ENCODE measurements around the gene AQP5. TPM values are rescaled to one million over a fixed set of nuclear protein-coding genes. Genes with fewer than 3 reads are reported as not detected.

Gene AQP5
- total RNA-seq, 2 experiments from 2014 or later: not detected

DNA sequence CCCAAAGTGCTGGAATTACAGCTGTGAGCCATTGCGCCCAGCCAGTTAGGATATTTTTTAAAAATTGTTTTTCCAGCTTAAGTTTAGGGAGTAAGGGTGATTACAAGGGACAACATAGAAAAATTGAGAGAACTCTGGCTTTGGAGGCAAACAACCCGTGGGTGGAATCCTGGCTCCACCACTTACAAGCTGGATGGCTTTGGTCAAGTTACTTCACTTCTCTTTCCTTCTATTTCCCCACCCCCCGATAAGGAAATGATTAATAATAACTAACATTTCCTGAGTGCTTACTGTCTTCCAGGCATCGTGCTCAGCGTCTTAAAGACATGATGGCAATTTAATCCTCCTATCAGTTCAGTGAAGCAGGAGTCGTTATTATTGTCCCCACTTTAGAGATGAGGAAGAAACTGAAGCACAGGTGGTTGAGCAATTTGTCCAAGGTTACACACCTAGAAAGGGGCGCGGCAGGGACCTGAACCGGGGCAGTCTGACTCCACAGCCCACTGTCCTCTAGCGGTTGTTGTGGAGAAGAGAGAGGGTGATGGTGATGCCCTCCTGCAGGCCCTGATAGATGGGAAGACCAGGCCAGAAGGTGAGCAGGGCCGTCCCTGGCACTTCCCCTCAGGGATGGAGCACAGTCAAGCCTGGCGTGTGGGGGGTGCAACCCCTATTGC is 41.3 kb upstream of the AQP5 start:
- Histone ChIP-seq H3K79me2 (ENCODE audit: insufficient read depth, low read depth, low read length) (no peaks in the 10 kb centered on the region), H3K9me2 (ENCODE audit: insufficient read depth, low read length) (no peaks in the 10 kb centered on the region), H3K27ac (ENCODE audit: low read depth, low read length, poor library complexity, severe bottlenecking) (no peak overlapping the region), H3K9me3 (ENCODE audit: low read length) (no peaks in the 10 kb centered on the region), H4K20me1 (ENCODE audit: insufficient read depth, low read length) (no peaks in the 10 kb centered on the region), H3K4me2 (ENCODE audit: low read length) (no peak overlapping the region), H3K4me3 (ENCODE audit: low read depth, low read length, poor library complexity, severe bottlenecking) (no peak overlapping the region), H2AFZ (ENCODE audit: low read length) (no peak overlapping the region), H3K4me1 (ENCODE audit: insufficient read depth, low read length, poor library complexity, severe bottlenecking) (no peaks in the 10 kb centered on the region), H3K36me3 (ENCODE audit: insufficient read depth, low read length) (no peaks in the 10 kb centered on the region)
- POLR2A ChIA-PET: no interaction called here
- TF ChIP-seq, protein P1, sequence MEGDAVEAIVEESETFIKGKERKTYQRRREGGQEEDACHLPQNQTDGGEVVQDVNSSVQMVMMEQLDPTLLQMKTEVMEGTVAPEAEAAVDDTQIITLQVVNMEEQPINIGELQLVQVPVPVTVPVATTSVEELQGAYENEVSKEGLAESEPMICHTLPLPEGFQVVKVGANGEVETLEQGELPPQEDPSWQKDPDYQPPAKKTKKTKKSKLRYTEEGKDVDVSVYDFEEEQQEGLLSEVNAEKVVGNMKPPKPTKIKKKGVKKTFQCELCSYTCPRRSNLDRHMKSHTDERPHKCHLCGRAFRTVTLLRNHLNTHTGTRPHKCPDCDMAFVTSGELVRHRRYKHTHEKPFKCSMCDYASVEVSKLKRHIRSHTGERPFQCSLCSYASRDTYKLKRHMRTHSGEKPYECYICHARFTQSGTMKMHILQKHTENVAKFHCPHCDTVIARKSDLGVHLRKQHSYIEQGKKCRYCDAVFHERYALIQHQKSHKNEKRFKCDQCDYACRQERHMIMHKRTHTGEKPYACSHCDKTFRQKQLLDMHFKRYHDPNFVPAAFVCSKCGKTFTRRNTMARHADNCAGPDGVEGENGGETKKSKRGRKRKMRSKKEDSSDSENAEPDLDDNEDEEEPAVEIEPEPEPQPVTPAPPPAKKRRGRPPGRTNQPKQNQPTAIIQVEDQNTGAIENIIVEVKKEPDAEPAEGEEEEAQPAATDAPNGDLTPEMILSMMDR (conservative IDR thresholded peaks at IDR 0.05; ENCODE audit: low read length): no peak
- no peak for TF ChIP-seq EZH2phosphoT487 (IDR thresholded peaks at IDR 0.05; ENCODE audit: borderline replicate concordance, low read depth, low read length)
- intact Hi-C loops (cut with micrococcal nuclease; ENCODE audit: unreplicated experiment): no loop called here
- BruUV-seq (replicated peaks): no TSS peak
- DNase-seq (ENCODE audit: low spot score): no peak
- CTCF ChIA-PET (ENCODE audit: unreplicated experiment): no interaction called here

DNA sequence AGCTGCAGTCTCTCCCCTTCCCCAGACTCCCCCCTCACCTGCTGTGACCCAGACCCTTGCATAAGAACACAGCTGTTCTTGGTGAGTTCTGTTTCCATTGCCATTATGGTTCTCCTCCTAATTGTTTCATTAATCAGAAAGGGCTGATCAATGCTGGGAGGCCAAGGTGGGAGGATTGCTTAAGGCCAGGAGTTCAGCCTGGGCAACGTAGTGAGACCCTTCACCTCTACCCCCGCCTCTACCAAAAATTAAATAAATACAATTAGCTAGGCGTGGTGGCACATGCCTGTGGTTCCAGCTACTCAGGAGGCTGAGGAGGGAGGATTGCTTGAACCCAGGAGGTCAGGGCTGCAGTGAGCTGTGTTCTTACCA is 40.8 kb upstream of the AQP5 start:
- TF ChIP-seq, protein P1 (conservative IDR thresholded peaks at IDR 0.05; ENCODE audit: low read length): no peak
- TF ChIP-seq EZH2phosphoT487 (IDR thresholded peaks at IDR 0.05; ENCODE audit: borderline replicate concordance, low read depth, low read length): no peak
- Histone ChIP-seq H3K4me1 (ENCODE audit: insufficient read depth, low read length, poor library complexity, severe bottlenecking) (no peaks in the 10 kb centered on the region), H2AFZ (ENCODE audit: low read length) (no peak overlapping the region), H3K4me2 (ENCODE audit: low read length) (no peak overlapping the region), H3K4me3 (ENCODE audit: low read depth, low read length, poor library complexity, severe bottlenecking) (no peak overlapping the region), H3K36me3 (ENCODE audit: insufficient read depth, low read length) (no peaks in the 10 kb centered on the region), H4K20me1 (ENCODE audit: insufficient read depth, low read length) (no peaks in the 10 kb centered on the region), H3K9me2 (ENCODE audit: insufficient read depth, low read length) (no peaks in the 10 kb centered on the region), H3K79me2 (ENCODE audit: insufficient read depth, low read depth, low read length) (no peaks in the 10 kb centered on the region), H3K9me3 (ENCODE audit: low read length) (no peaks in the 10 kb centered on the region), H3K27ac (ENCODE audit: low read depth, low read length, poor library complexity, severe bottlenecking) (no peak overlapping the region)
- intact Hi-C loops (cut with micrococcal nuclease; ENCODE audit: unreplicated experiment): no loop called here
- DNase-seq (ENCODE audit: low spot score): no peak
- CTCF ChIA-PET (ENCODE audit: unreplicated experiment): no interaction called here
- POLR2A ChIA-PET: no interaction called here
- no TSS peak for BruUV-seq (replicated peaks)

DNA sequence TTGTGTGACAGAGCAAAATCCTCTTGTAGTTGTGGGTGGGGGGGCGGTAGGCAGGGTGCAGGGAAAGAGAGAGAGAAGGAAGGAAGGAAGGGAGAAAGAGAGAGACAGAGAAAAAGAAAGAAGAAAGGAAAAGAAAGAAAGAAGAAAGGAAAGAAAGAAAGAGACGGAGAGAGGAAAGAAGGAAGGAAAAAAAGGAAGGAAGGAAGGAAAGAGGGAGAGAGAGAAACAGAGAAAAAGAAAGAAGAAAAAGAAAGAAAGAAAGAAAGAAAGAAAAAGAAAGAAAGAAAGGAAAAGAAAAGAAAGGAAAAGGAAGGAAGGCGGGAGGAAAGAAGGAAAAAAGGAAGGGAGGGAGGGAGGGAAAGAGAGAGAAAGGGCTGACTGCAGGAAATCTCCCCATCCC is 40.4 kb upstream of the AQP5 start:
- Histone ChIP-seq H3K79me2 (ENCODE audit: insufficient read depth, low read depth, low read length) (no peaks in the 10 kb centered on the region), H3K9me3 (ENCODE audit: low read length) (no peaks in the 10 kb centered on the region), H3K27ac (ENCODE audit: low read depth, low read length, poor library complexity, severe bottlenecking) (no peak overlapping the region), H3K9me2 (ENCODE audit: insufficient read depth, low read length) (no peaks in the 10 kb centered on the region), H3K4me1 (ENCODE audit: insufficient read depth, low read length, poor library complexity, severe bottlenecking) (no peaks in the 10 kb centered on the region), H3K4me2 (ENCODE audit: low read length) (no peak overlapping the region), H4K20me1 (ENCODE audit: insufficient read depth, low read length) (no peaks in the 10 kb centered on the region), H3K4me3 (ENCODE audit: low read depth, low read length, poor library complexity, severe bottlenecking) (no peak overlapping the region), H2AFZ (ENCODE audit: low read length) (no peak overlapping the region), H3K36me3 (ENCODE audit: insufficient read depth, low read length) (no peaks in the 10 kb centered on the region)
- CTCF ChIA-PET (ENCODE audit: unreplicated experiment): no interaction called here
- BruUV-seq (replicated peaks): no TSS peak
- POLR2A ChIA-PET: no interaction called here
- intact Hi-C loops (cut with micrococcal nuclease; ENCODE audit: unreplicated experiment): no loop called here
- TF ChIP-seq, protein P1 (conservative IDR thresholded peaks at IDR 0.05; ENCODE audit: low read length): no peak
- no peak for TF ChIP-seq EZH2phosphoT487 (IDR thresholded peaks at IDR 0.05; ENCODE audit: borderline replicate concordance, low read depth, low read length)
- DNase-seq (ENCODE audit: low spot score): no peak
